GM12892 (cell line): Measurements from ENCODE around the gene UGDH.

Experiments
- DNase-seq: peaks from one replicate; pipeline ENCODE4 v3.0.0; 2011; ENCODE audit not compliant: insufficient read length
- FAIRE-seq: peaks from 2 replicates; lab custom pipeline; 2011; peaks lifted over from hg19 to GRCh38; lab: Jason Lieb, UNC
- POLR2A ChIP-seq: IDR thresholded peaks from 2 replicates; pipeline ENCODE4 v1.6.1; 2011; ENCODE audit warnings: low read depth, low read length, control low read depth
- POLR2AphosphoS5 ChIP-seq: IDR thresholded peaks from 2 replicates; pipeline ENCODE4 v1.6.1; 2011; ENCODE audit warnings: low read depth, low read length, control low read depth
- TAF1 ChIP-seq: IDR thresholded peaks from 2 replicates; pipeline ENCODE4 v1.6.1; 2011; ENCODE audit warnings: low read depth, mild to moderate bottlenecking, control low read depth, low read length, borderline replicate concordance

Gene UGDH

GRCh38 chr4:39484582-39485272 lies 42.5 kb downstream of the UGDH start:
- FAIRE-seq, result no peak
- TF ChIP-seq POLR2A, result no peak
- no peak for TF ChIP-seq TAF1
- no peak for TF ChIP-seq POLR2AphosphoS5
- DNase-seq, result no peak

GRCh38 chr4:39480902-39481695 lies 46.1 kb downstream of the UGDH start:
- DNase-seq (no peak), FAIRE-seq (no peak)
- no peak for TF ChIP-seq TAF1

GRCh38 chr4:39480251-39480650 lies 47.0 kb downstream of the UGDH start:
- no peak for TF ChIP-seq TAF1
- TF ChIP-seq POLR2AphosphoS5, result no peak
- TF ChIP-seq POLR2A, result no peak
- FAIRE-seq (no peak), DNase-seq (no peak)

- FAIRE-seq, result no peak
- no peak for TF ChIP-seq POLR2AphosphoS5
- no peak for TF ChIP-seq POLR2A
- no peak for TF ChIP-seq TAF1
Observed at GRCh38 chr4:39476187-39476895, 50.9 kb downstream of the UGDH start.

GRCh38 chr4:39472396-39472795 lies 54.8 kb downstream of the UGDH start:
- no peak for FAIRE-seq

More at GRCh38 chr4:39476187-39476895, 50.9 kb downstream of the UGDH start:
- DNase-seq, result no peak

GRCh38 chr4:39470402-39470801 lies 56.8 kb downstream of the UGDH start:
- DNase-seq (no peak), FAIRE-seq (peak; percentile 69)
- no peak for TF ChIP-seq POLR2AphosphoS5
- TF ChIP-seq TAF1, result no peak
- no peak for TF ChIP-seq POLR2A

More at GRCh38 chr4:39472396-39472795, 54.8 kb downstream of the UGDH start:
- DNase-seq, result no peak
- TF ChIP-seq POLR2A, result no peak
- TF ChIP-seq POLR2AphosphoS5, result no peak
- TF ChIP-seq TAF1, result no peak

- DNase-seq, result no peak
- TF ChIP-seq TAF1 (no peak), POLR2AphosphoS5 (no peak), POLR2A (no peak)
- FAIRE-seq, result peak; percentile 82
Observed at GRCh38 chr4:39469429-39470077, 57.7 kb downstream of the UGDH start.

- DNase-seq (no peak), FAIRE-seq (no peak)
- TF ChIP-seq POLR2A (no peak), POLR2AphosphoS5 (no peak), TAF1 (no peak)
Observed at GRCh38 chr4:39467464-39467863, 59.8 kb downstream of the UGDH start.

- no peak for FAIRE-seq
- TF ChIP-seq POLR2AphosphoS5 (no peak), TAF1 (no peak), POLR2A (no peak)
Observed at GRCh38 chr4:39466747-39467146, 60.5 kb downstream of the UGDH start.

GRCh38 chr4:39464886-39465501 lies 62.2 kb downstream of the UGDH start:
- peak; percentile 40 for FAIRE-seq
- TF ChIP-seq TAF1, result no peak
- no peak for TF ChIP-seq POLR2A
- TF ChIP-seq POLR2AphosphoS5, result no peak
- no peak for DNase-seq

More at GRCh38 chr4:39466747-39467146, 60.5 kb downstream of the UGDH start:
- no peak for DNase-seq
